GM10266 (cell line): ENCODE measurements around the gene ACBD3.

ENCODE experiments used
- DNase-seq: peaks from one replicate; pipeline ENCODE4 v3.0.0; 2012; ENCODE audit errors: extremely low spot score
- TF ChIP-seq, protein P1 (sequence below): IDR thresholded peaks from 2 replicates; pipeline ENCODE4 v1.5.1; 2012; ENCODE audit warnings: mild to moderate bottlenecking, low read depth; ENCODE audit not compliant: control insufficient read depth, insufficient read depth; ENCODE audit errors: missing control alignments

The ACBD3 gene

DNA sequence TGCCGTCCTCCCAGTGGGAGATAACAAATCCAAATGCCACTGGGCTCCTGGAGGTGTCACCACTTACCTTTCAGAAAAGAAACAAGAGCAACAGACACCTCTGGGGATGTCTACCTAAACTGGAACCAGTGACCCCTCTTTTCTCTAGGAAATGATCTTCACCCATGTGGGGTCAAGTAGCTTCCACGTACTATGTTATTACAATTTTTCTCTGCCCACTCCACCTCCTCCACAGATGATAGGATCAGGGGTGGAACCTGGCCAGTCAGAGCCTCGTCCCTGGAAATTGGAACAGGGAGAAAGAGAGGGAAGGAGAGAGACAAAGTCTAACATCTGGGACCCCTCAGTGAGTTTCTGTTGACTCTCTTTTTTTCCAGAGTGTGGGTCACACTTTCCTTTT is 73.9 kb downstream of the ACBD3 start:
- DNase-seq = peak; percentile 23
- TF ChIP-seq, protein P1, sequence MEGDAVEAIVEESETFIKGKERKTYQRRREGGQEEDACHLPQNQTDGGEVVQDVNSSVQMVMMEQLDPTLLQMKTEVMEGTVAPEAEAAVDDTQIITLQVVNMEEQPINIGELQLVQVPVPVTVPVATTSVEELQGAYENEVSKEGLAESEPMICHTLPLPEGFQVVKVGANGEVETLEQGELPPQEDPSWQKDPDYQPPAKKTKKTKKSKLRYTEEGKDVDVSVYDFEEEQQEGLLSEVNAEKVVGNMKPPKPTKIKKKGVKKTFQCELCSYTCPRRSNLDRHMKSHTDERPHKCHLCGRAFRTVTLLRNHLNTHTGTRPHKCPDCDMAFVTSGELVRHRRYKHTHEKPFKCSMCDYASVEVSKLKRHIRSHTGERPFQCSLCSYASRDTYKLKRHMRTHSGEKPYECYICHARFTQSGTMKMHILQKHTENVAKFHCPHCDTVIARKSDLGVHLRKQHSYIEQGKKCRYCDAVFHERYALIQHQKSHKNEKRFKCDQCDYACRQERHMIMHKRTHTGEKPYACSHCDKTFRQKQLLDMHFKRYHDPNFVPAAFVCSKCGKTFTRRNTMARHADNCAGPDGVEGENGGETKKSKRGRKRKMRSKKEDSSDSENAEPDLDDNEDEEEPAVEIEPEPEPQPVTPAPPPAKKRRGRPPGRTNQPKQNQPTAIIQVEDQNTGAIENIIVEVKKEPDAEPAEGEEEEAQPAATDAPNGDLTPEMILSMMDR = no peak

DNA sequence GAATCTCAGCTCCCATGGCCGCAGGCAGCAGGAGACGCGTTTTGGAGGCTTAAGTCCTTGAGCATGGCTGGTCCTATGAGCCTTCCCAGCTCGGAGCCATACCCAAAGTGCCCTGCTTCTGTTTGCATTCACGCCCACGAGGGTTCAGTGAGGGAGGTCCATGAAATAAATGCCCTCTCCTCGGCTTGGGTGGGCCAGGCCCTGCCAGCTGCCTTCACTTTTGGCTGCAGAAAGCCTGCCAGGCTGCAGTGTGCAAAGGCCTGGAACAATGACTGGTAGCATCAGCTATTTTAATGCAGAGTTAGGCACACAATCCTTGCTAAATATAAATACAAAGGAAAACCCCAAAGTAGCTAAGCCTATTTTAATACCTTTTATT is 74.7 kb downstream of the ACBD3 start:
- TF ChIP-seq, protein P1 = no peak
- peak; percentile 40 for DNase-seq

DNA sequence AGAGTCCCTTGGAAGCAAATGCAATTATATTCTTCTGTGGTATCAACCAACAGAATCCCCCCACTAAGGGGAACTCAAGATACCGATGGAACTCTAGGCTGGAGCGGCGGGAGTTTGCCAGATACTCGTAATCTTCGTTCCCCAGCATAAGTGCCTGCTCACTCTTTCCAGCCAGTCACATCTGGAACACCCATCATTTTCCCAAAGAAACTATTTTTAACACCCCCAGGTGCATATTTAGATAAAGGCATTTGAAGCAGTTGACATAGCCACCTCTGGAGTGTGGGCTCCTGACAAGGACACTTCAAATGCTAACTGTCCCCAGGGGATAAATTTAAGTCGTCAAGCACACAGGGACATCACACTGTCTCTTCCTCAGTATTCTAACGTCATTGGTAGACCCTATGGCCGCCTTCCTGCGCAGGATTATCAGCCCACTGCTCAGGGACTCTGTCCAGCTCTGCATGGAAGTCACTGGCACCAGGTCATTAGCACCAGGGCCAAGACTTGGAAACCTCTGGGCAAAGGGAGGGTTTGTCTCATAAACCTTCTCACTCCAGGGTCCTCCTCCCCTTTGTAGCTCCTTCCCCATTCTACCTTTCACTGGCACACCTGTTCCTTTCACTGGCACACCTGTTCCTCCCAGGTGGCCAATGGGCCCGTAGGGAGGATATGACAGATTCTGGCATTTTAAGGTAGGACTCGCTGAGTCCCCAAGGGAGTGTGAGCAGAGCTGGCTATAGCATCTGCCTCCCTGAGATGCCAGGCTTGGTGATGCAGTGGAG is 75.3 kb downstream of the ACBD3 start:
- peak; percentile 42 for DNase-seq
- TF ChIP-seq, protein P1 = no peak

DNA sequence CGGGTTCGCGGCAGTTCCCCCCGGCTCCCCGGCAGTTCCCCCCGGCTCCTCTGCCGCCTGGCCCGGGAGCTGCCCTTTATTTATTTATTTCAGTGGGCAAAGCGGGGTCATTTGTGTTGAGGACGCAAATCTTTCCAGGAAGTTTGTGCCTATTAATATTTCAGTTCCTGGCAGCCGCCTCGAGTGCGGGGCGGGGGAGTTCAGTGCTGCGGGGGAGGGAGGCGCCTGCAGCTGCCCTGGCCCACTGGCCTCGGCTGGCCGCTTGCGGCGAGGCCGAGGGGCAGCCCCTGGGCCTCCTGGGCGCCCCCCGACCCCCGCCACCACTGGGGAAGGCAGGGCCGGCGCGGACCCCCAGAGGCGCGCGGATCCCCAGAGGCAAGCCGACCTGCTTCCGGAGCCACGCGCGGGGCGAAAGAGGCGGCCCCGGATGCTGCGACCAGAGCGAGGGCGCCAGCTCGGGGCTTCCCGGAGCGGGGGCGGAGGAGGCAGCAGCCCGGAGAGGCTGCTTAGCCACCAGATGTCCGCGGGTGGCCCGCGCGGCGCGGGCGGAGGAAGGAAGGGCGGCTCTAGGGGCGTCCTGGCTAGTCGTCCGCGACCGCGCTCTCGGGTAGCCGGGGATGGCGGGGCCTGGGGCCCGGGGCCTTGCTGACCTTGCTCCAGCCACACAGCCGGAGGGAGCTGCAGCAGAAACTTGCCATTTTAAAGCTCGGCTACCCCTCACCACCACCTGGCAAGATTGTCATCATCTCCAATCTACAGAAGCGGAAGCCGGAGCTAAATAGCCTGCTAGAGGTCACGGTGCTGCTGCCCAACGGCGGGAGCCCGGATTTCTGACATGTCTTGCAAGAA is 76.1 kb downstream of the ACBD3 start:
- TF ChIP-seq, protein P1 = no peak
- DNase-seq = peak; percentile 98

- DNase-seq = peak; percentile 96
These were observed 76.7 kb downstream of the ACBD3 start for GRCh38 chr1:226109829-226110248.

GRCh38 chr1:226108935-226109828 is 77.4 kb downstream of the ACBD3 start:
- no peak for DNase-seq
- TF ChIP-seq, protein P1 = no peak

More at GRCh38 chr1:226109829-226110248, 76.7 kb downstream of the ACBD3 start:
- TF ChIP-seq, protein P1 = peak; percentile 19
